BLaER1 (cell line): ENCODE measurements around the gene GLRX3.

ENCODE experiments used
- H3K27ac ChIP-seq: shearing (Covaris generic); formaldehyde crosslinking; 2 replicates; pipeline ENCODE4 v1.8.1; 2022
- H3K27me3 ChIP-seq: shearing (Covaris generic); formaldehyde crosslinking; 2 replicates; pipeline ENCODE4 v1.8.1; 2022
- H3K36me3 ChIP-seq: shearing (Covaris generic); formaldehyde crosslinking; 2 replicates; pipeline ENCODE4 v1.8.1; 2022
- H3K4me1 ChIP-seq: shearing (Covaris generic); formaldehyde crosslinking; 2 replicates; pipeline ENCODE4 v1.8.1; 2022
- H3K4me2 ChIP-seq: shearing (Covaris generic); formaldehyde crosslinking; 2 replicates; pipeline ENCODE4 v1.8.1; 2022
- H3K4me3 ChIP-seq: shearing (Covaris generic); formaldehyde crosslinking; 2 replicates; pipeline ENCODE4 v1.8.1; 2022
- H3K9ac ChIP-seq: shearing (Covaris generic); formaldehyde crosslinking; 2 replicates; pipeline ENCODE4 v1.8.1; 2022
- H3K9me3 ChIP-seq: shearing (Covaris generic); formaldehyde crosslinking; 2 replicates; pipeline ENCODE4 v1.8.1; 2022
- H4K20me1 ChIP-seq: shearing (Covaris generic); formaldehyde crosslinking; 2 replicates; pipeline ENCODE4 v1.8.1; 2022
- Cebpa-rat ChIP-seq: shearing (Covaris generic); IDR thresholded peaks from 2 replicates; pipeline ENCODE4 v1.8.1; 2022

GLRX3 gene

GRCh38 chr10:130218181-130218641, 82.0 kb downstream of the GLRX3 start:
- Histone ChIP-seq H3K36me3 (no peaks in the 10 kb centered on the region), H4K20me1 (no peaks in the 10 kb centered on the region), H3K4me2 (no peak overlapping the region), H3K4me3 (no peak overlapping the region), H3K27me3 (no peaks in the 10 kb centered on the region), H3K27ac (no peak overlapping the region), H3K9me3 (peaks cover 20% of the 10 kb centered on the region), H3K9ac (no peak overlapping the region), H3K4me1 (peaks cover 12% of the 10 kb centered on the region)
- TF ChIP-seq Cebpa-rat: no peak

DNA sequence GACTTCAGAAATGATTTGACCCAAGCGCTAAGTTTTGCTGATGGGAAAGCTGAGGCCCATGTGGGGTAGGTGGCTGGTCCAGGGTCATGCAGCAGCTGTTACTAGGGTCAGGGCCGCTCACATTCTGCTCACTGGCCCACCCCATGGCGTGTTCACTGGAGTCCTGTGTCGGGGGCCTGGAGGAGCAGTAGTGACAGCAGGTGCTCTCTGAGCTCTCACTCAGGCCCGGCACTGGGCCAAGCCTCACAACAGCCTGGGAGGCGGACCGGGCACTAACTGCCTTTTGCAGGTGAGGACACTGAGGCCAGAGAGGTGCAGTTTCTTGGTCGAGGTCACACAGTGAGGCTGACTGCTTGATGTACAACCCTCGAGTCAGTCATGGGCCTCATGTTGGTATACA, 82.7 kb downstream of the GLRX3 start:
- Histone ChIP-seq H3K9ac (no peak overlapping the region), H3K27ac (no peak overlapping the region), H3K9me3 (peaks cover 13% of the 10 kb centered on the region), H3K4me1 (peaks cover 12% of the 10 kb centered on the region), H3K36me3 (no peaks in the 10 kb centered on the region), H4K20me1 (no peaks in the 10 kb centered on the region), H3K27me3 (no peaks in the 10 kb centered on the region), H3K4me2 (no peak overlapping the region), H3K4me3 (no peak overlapping the region)
- no peak for TF ChIP-seq Cebpa-rat

DNA sequence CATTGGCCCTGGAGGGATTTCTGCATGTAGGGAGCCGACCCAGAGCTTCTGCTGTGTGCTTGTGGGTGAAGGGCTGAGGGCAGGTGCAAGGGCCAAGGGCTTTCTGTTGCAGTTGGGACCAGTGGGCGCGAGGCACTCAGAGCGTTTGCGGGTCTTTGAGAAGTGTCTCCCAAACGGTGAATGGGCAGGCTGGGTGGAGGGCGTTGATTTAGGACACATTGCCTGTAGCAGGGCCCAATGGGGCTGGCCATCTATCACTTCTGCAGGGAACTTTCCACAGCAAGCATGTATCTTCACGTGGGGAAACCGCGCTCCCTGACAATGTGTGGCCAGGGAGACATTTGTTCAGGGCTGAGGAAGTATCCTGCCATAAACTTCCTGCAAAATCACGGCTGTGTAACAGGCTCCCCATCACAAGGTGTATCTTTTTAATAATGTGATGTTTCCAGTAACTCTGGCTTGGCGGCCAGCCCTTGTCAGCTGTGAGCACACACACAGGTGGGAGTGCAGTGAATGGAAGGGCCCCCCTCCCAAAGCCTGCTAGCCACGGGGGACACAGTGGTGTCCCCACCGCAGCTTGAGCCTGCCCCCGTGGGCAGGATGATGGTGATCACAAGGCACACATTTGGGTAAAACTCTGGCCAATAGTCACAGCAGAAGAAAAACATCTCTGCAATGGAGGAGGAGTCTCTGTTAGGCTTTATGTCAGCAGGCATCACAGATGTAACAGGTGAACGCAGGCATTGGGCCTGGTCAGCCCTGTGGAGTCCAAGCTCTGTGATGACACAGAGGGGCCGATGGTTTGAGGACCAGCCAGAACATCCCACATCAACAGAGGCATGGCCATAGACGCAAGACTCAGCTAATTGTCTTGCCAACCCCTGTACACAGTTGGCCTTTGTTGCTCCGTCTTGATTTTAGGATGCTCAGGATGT, 84.3 kb downstream of the GLRX3 start:
- no peak overlapping the region for H3K27ac ChIP-seq
- H3K4me2 ChIP-seq: no peak overlapping the region
- no peaks in the 10 kb centered on the region for H3K27me3 ChIP-seq
- no peak for TF ChIP-seq Cebpa-rat
- H3K9ac ChIP-seq: no peak overlapping the region
- H3K9me3 ChIP-seq: no peaks in the 10 kb centered on the region; the same call in 1 of the 2 replicates
- no peaks in the 10 kb centered on the region for H4K20me1 ChIP-seq
- no peak overlapping the region for H3K4me3 ChIP-seq
- H3K36me3 ChIP-seq: no peaks in the 10 kb centered on the region
- peaks cover 6% of the 10 kb centered on the region for H3K4me1 ChIP-seq

DNA sequence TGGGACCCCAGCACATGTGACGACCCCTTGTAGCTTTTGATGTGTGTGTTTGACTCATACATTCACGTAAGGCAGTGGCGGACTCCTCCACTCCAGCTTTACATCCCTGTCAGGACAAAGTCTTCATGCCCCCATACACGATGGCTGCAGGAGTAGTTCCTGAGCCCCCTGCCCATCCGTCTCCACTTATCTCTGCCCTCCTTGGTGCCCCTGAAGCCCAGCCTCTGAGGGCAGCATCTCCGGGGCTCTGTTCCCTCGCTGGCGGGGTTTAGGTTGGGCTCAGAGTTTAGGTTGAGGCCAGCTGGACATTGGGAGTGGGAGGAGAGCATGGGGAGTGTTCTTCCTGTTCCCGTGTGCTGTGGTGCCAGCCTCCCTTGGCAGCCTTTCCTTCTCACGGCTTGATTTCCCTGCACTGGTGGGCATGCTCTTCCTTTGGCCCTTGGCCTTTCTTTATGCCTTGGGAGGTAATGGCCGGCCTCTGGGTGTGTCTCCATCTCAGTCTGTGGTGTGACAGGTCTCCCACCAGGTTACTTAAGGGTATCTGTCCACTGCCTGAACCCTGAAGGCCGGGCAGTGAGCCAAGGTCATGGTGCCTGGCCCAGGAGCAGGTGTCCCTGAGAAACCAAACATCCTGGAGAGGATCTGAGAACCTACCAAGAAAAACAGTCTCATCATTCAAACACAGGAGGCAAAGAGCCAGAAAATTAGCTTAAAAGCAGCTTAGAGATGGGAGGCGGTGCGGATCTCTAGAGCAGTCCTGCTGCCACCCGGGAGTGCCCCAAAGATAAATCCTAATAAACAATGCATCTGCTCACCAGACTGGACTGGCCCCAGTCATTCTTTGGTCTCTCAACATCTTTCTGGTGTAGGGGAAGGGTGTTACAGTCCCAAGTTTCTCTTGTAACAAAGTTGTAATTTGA, 85.5 kb downstream of the GLRX3 start:
- Histone ChIP-seq H4K20me1 (no peaks in the 10 kb centered on the region), H3K4me2 (no peak overlapping the region), H3K9ac (no peak overlapping the region), H3K36me3 (no peaks in the 10 kb centered on the region), H3K4me3 (no peak overlapping the region), H3K27ac (no peak overlapping the region), H3K4me1 (no peaks in the 10 kb centered on the region), H3K27me3 (no peaks in the 10 kb centered on the region), H3K9me3 (peaks cover 4% of the 10 kb centered on the region)
- TF ChIP-seq Cebpa-rat: no peak

DNA sequence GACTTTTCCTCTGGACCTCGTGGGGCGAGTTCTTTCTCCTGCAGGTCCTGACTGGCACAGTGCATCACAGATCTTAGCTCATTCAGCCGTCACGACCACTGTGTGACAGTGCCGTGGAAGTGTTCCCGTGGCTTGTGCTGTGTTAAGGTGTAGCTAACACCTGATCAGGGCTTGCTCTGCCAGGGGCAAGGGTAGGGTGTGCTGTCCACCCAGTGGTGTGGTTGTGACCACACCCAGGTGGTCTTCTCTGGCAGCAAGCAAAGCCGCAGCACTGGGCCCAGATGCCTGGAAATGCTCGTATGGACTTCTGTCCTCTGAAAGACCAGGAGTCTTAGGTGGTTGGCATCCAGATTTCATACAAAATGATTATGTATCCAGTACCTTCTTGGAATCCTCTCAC, 86.2 kb downstream of the GLRX3 start:
- H3K9ac ChIP-seq: no peak overlapping the region
- H3K4me2 ChIP-seq: no peak overlapping the region
- no peaks in the 10 kb centered on the region for H4K20me1 ChIP-seq
- no peak overlapping the region for H3K4me3 ChIP-seq
- no peak overlapping the region for H3K27ac ChIP-seq
- no peaks in the 10 kb centered on the region for H3K36me3 ChIP-seq
- no peaks in the 10 kb centered on the region for H3K4me1 ChIP-seq
- H3K9me3 ChIP-seq: peaks cover 11% of the 10 kb centered on the region
- no peaks in the 10 kb centered on the region for H3K27me3 ChIP-seq
- TF ChIP-seq Cebpa-rat: no peak

DNA sequence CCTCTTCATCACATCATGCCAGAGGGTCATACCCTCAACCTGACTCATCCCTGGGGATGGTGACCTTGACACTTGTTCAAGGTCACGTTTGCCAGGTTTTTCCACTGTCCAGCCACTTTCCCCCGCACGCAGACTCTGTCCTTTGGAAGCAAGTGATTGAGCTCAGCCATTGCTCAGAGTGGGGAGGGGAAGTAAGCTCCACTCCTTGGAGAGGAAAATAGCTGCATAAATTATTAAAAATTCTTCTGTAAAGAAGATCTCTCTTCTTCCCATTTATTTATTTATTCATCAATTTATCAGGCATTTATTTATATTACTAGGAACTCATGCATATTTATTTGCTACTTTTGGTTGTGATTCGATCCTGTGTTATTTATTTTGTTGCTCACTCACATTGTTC, 88.0 kb downstream of the GLRX3 start:
- TF ChIP-seq Cebpa-rat: no peak
- Histone ChIP-seq H3K9me3 (peaks cover 19% of the 10 kb centered on the region), H3K4me1 (no peaks in the 10 kb centered on the region), H3K27ac (no peak overlapping the region), H3K4me2 (no peak overlapping the region), H3K27me3 (no peaks in the 10 kb centered on the region), H4K20me1 (no peaks in the 10 kb centered on the region), H3K9ac (no peak overlapping the region), H3K4me3 (no peak overlapping the region), H3K36me3 (no peaks in the 10 kb centered on the region)

DNA sequence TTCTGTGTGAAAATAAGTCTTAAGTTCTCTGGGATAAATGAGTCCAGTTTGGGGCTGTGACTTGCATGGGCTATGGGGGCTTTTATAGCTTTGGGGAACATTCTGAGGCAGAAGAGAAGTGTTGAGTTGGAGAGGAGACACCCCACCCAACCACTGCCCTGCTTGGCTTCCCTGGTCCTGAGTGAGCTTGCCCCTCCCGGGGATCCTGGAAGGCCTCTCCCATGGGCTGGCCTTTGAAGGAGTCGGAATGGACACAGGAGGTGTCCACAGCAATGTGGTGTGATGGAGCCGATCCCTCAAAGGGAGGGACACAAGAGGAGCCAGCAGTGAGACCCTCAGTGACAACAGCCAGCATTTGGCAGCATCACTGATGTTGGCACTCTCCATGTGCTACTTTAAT, 89.8 kb downstream of the GLRX3 start:
- Histone ChIP-seq H3K4me3 (no peak overlapping the region), H3K27me3 (no peaks in the 10 kb centered on the region), H3K9me3 (peaks cover 19% of the 10 kb centered on the region), H3K4me1 (no peaks in the 10 kb centered on the region), H3K4me2 (no peak overlapping the region), H4K20me1 (no peaks in the 10 kb centered on the region), H3K27ac (no peak overlapping the region), H3K9ac (no peak overlapping the region), H3K36me3 (no peaks in the 10 kb centered on the region)
- no peak for TF ChIP-seq Cebpa-rat

GRCh38 chr10:130227883-130228282, 91.7 kb downstream of the GLRX3 start:
- Histone ChIP-seq H3K27me3 (no peaks in the 10 kb centered on the region), H3K4me2 (no peak overlapping the region), H3K9ac (no peak overlapping the region), H3K4me1 (no peaks in the 10 kb centered on the region), H3K9me3 (peaks cover 19% of the 10 kb centered on the region), H3K36me3 (no peaks in the 10 kb centered on the region), H4K20me1 (no peaks in the 10 kb centered on the region), H3K27ac (no peak overlapping the region), H3K4me3 (no peak overlapping the region)
- no peak for TF ChIP-seq Cebpa-rat
